ENCODE results near the gene USP40. TPM values are rescaled to one million over a fixed set of nuclear protein-coding genes. Genes with fewer than 3 reads are reported as not detected.

Gene USP40
- total RNA-seq, 4 donors from 2014 or later: 10.9 to 29.2 (median 12.4) TPM

GRCh38 chr2:233490831-233491230 lies 75.8 kb downstream of the USP40 start:
- H3K36me3 ChIP-seq: peaks cover 0 to 91% of the 10 kb centered on the region in 2 donors
- no peak overlapping the region for H3K4me3 ChIP-seq
- no peak overlapping the region for H3K27ac ChIP-seq
- no peak for DNase-seq
- no peaks in the 10 kb centered on the region for H3K27me3 ChIP-seq
- no peak for ATAC-seq
- H3K9me3 ChIP-seq: no peaks in the 10 kb centered on the region
- H3K4me1 ChIP-seq: no peaks in the 10 kb centered on the region
- in situ Hi-C loops (cut with MboI; ENCODE audit: low sequenced_read_pairs in 4 of 4): no loop called here
- intact Hi-C loops (cut with DNase I; ENCODE audit: low total_unique reads): no loop called here
- TF ChIP-seq POLR2A (IDR thresholded peaks at IDR 0.05): no peak
- TF ChIP-seq CTCF (IDR thresholded peaks at IDR 0.05 in 4 of 5, conservative IDR thresholded peaks at IDR 0.05 in 1 of 5): no peak

DNA sequence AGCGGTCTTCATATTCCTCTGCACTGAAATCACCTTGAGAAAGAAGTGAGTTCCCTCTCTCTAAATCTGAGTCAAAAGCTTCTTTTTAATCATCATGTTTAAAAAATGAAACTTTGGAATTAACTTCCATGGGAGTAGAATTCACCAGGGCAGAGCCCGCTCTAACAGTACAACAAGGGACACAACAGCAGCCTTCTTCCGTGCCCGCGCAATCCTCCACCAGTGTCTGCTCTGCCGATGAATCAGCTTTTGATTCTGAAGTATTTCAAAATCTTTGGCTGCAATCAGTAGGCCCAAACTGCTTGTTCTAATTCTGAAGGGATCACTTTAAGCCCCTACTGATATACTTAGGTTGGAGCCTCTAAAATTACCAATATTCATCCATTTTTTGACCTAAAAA lies 76.9 kb downstream of the USP40 start:
- Histone ChIP-seq H3K4me1 (no peaks in the 10 kb centered on the region), H3K27me3 (no peaks in the 10 kb centered on the region), H3K4me3 (no peak overlapping the region), H3K9me3 (no peaks in the 10 kb centered on the region), H3K27ac (no peak overlapping the region), H3K36me3 (peaks cover 0 to 94% of the 10 kb centered on the region in 2 donors)
- DNase-seq: no peak
- no peak for ATAC-seq
- TF ChIP-seq CTCF (IDR thresholded peaks at IDR 0.05 in 4 of 5, conservative IDR thresholded peaks at IDR 0.05 in 1 of 5): no peak
- TF ChIP-seq POLR2A (IDR thresholded peaks at IDR 0.05): no peak
- intact Hi-C loops (cut with DNase I; ENCODE audit: low total_unique reads): no loop called here
- in situ Hi-C loops (cut with MboI; ENCODE audit: low sequenced_read_pairs in 4 of 4): no loop called here

DNA sequence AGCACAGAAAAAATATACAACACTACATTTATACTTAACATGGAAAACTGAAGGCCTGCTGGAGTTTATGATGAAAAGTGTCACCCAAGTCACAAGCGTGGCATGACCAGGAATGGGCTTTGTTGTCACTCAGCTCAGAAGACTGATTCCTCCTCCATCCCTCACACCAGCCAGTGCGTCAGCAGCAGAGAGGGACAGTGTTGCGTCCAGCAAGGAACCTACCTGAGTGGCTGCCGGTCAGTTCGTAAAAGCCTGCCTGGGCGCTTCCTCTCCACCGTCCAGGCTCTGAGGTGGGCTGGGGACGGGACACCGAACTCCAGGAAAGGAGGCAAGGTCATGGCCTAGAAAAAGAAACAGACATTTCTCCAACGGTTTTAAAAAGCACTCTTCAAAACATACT lies 77.4 kb downstream of the USP40 start:
- in situ Hi-C loops (cut with MboI; ENCODE audit: low sequenced_read_pairs in 4 of 4) (no loop called here), intact Hi-C loops (cut with DNase I; ENCODE audit: low total_unique reads) (no loop called here)
- Histone ChIP-seq H3K4me3 (no peak overlapping the region), H3K9me3 (no peaks in the 10 kb centered on the region), H3K36me3 (peaks cover 0 to 95% of the 10 kb centered on the region in 2 donors), H3K4me1 (no peaks in the 10 kb centered on the region), H3K27me3 (no peaks in the 10 kb centered on the region), H3K27ac (no peak overlapping the region)
- ATAC-seq: no peak
- TF ChIP-seq POLR2A (IDR thresholded peaks at IDR 0.05) (no peak), CTCF (IDR thresholded peaks at IDR 0.05 in 4 of 5, conservative IDR thresholded peaks at IDR 0.05 in 1 of 5) (no peak)
- DNase-seq: no peak

DNA sequence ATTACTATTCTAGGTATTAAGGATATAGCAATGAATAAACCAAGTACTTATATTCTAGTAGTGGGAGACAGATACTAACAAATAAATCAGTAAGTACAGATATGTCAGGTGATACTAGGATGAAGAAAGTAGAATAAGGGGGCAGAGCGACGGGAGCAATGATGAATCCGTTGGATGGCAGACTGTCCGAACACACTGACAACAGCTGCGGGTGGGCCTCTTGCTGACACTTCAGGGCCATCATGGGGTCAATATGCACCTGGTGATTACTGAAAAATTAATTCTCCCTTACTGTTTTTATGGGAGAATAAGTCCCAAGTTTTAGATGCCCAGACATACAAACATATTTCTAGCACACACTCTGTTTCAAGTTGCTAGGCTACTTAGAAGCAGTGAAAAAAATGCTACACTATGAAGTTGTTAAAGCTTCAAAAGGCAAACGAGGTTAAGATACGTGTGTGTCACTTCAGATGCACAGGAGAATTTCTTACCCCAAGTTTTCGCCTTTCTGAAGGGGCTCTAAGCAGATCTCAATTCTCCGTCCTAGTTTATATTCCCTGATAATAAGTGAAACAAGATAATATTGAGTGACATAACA lies 78.7 kb downstream of the USP40 start:
- DNase-seq (no peak), ATAC-seq (no peak)
- no peak overlapping the region for H3K4me3 ChIP-seq
- H3K4me1 ChIP-seq: no peaks in the 10 kb centered on the region
- no peaks in the 10 kb centered on the region for H3K9me3 ChIP-seq
- intact Hi-C loops (cut with DNase I; ENCODE audit: low total_unique reads): no loop called here
- H3K36me3 ChIP-seq: peaks cover 0 to 95% of the 10 kb centered on the region in 2 donors
- H3K27ac ChIP-seq: no peak overlapping the region
- H3K27me3 ChIP-seq: no peaks in the 10 kb centered on the region
- in situ Hi-C loops (cut with MboI; ENCODE audit: low sequenced_read_pairs in 4 of 4): no loop called here
- TF ChIP-seq POLR2A (IDR thresholded peaks at IDR 0.05): no peak
- TF ChIP-seq CTCF (IDR thresholded peaks at IDR 0.05 in 4 of 5, conservative IDR thresholded peaks at IDR 0.05 in 1 of 5): no peak
